Ovary (tissue), 3 donors: ENCODE measurements around the gene CAB39L.

Experiments
- EP300 ChIP-seq: sonication (generic); formaldehyde crosslinking; IDR thresholded peaks from one replicate; pipeline ENCODE4 v1.6.1; 2017; ENCODE audit warnings: antibody characterized with exemption
- POLR2A ChIP-seq: fragments of 450-650 bp; IDR thresholded peaks from one replicate; pipeline ENCODE4 v1.6.1; 2017; ENCODE audit warnings: antibody characterized with exemption, mild to moderate bottlenecking, moderate library complexity
- TF ChIP-seq, protein P1 (sequence below), 3 donors: fragments of 450-650 bp in 2 of 3; fragments of 200-600 bp in 1 of 3; IDR thresholded peaks; one replicate each; pipeline versions ENCODE4 v1.5.1 to v1.8.0; 2016 to 2022; ENCODE audit warnings: antibody characterized with exemption in 3 of 3, mild to moderate bottlenecking in 1 of 3
- donor health status: DM: no; HTN: no; CAD: no.

DNA sequence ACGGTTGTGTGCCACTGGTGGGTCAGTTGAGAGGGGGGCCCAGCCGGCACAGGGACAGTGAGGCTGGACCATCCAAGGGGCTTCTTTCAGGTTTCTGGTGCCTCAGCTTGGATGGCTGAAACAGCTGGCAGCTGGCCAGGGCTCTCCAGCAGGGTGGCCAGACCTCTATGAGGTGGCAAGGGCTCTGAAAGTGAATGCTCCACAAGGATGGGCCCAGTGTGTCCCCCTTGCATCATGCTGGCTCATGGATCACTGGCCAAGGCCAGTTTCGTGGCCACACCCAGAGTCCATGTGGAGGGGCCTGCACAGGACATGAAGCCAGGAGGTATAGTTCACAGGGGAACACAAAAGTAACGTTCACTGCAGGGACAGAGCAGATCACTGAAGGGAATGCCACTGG lies 146.5 kb downstream of the CAB39L start:
- TF ChIP-seq POLR2A: no peak
- TF ChIP-seq, protein P1, sequence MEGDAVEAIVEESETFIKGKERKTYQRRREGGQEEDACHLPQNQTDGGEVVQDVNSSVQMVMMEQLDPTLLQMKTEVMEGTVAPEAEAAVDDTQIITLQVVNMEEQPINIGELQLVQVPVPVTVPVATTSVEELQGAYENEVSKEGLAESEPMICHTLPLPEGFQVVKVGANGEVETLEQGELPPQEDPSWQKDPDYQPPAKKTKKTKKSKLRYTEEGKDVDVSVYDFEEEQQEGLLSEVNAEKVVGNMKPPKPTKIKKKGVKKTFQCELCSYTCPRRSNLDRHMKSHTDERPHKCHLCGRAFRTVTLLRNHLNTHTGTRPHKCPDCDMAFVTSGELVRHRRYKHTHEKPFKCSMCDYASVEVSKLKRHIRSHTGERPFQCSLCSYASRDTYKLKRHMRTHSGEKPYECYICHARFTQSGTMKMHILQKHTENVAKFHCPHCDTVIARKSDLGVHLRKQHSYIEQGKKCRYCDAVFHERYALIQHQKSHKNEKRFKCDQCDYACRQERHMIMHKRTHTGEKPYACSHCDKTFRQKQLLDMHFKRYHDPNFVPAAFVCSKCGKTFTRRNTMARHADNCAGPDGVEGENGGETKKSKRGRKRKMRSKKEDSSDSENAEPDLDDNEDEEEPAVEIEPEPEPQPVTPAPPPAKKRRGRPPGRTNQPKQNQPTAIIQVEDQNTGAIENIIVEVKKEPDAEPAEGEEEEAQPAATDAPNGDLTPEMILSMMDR (IDR thresholded peaks at IDR 0.05): no peak
- no peak for TF ChIP-seq EP300
